MCF 10A (cell line): ENCODE data around the gene TRIM44. TPM values are rescaled to one million over a fixed set of nuclear protein-coding genes. Genes with fewer than 3 reads are reported as not detected.

ENCODE experiments used
- BruUV-seq: library from RNA; stranded (reverse); fragments of 400-500 nt; replicated peaks from 2 replicates; lab custom pipeline; 2021; lab: Mats Ljungman, UMichigan
- CTCF ChIA-PET: fragments of 300-600 bp; sonication (Branson Sonifier 250); formaldehyde crosslinking; extraction: SDS; loops from one replicate; lab custom pipeline; 2021; ENCODE audit warnings: antibody characterized with exemption, inconsistent platforms; lab: Yijun Ruan, JAX
- POLR2A ChIA-PET: fragments of 300-600, 350-650 bp; sonication (Branson Sonifier 250); formaldehyde crosslinking; extraction: SDS; loops from one replicate; lab custom pipeline; 2020; ENCODE audit warnings: antibody characterized with exemption, inconsistent platforms; lab: Yijun Ruan, JAX
- DNase-seq: peaks from one replicate; pipeline ENCODE4 v3.0.0-alpha.2; 2018; ENCODE audit not compliant: unreplicated experiment
- H3K27ac Mint-ChIP-seq: one replicate; pipeline ENCODE4 v1.8.0; 2022; ENCODE audit warnings: mild to moderate bottlenecking, low read depth, mixed read lengths; ENCODE audit not compliant: unreplicated experiment
- H3K27me3 Mint-ChIP-seq: one replicate; pipeline ENCODE4 v1.8.0; 2022; ENCODE audit warnings: mixed read lengths; ENCODE audit not compliant: insufficient read depth, unreplicated experiment
- H3K36me3 Mint-ChIP-seq: one replicate; pipeline ENCODE4 v1.8.0; 2022; ENCODE audit warnings: mild to moderate bottlenecking, moderate library complexity, mixed read lengths; ENCODE audit not compliant: insufficient read depth, unreplicated experiment
- H3K4me1 Mint-ChIP-seq: one replicate; pipeline ENCODE4 v1.8.0; 2022; ENCODE audit warnings: mixed read lengths; ENCODE audit not compliant: insufficient read depth, unreplicated experiment
- H3K4me3 Mint-ChIP-seq: one replicate; pipeline ENCODE4 v1.8.0; 2022; ENCODE audit warnings: mild to moderate bottlenecking, moderate library complexity, mixed read lengths; ENCODE audit not compliant: unreplicated experiment
- H3K9me3 Mint-ChIP-seq: one replicate; pipeline ENCODE4 v1.8.0; 2022; ENCODE audit warnings: mixed read lengths; ENCODE audit not compliant: unreplicated experiment
- intact Hi-C: fragments of 100-400 bp; cut with micrococcal nuclease; formaldehyde crosslinking; loops from 2 replicates; pipeline ENCODE4 v1.14.1; 2022
- total RNA-seq: library from RNA; stranded (reverse); gene quantifications from 2 replicates; pipeline ENCODE4 v1.2.3, GENCODE V29; 2022
- TF ChIP-seq, protein P1 (sequence below): fragments of 200-600 bp; IDR thresholded peaks from one replicate; pipeline ENCODE4 v1.8.0; 2022; ENCODE audit warnings: antibody characterized with exemption, mild to moderate bottlenecking; ENCODE audit not compliant: unreplicated experiment

TRIM44 gene
- total RNA-seq, 1 experiment from 2014 or later: 103 TPM

DNA sequence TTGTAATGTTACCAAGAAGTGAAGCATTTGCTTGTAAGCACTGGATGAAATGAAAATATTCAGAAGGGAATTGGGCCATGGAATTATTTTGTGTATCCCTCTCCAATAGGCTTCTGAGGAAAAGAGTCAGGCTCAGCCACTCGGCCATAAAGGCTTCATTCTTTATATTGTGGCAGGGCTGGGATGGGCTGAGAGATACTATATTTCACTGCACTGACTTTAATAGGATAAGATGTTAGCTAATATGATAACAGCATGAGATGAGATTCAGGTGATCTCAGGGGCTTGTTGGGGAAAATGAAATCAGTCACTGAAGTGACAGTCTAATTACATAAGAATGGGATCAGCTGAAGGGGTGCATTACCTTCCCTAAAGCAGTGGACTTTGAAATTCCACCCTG, 7.3 kb upstream of the TRIM44 start:
- intact Hi-C loops: no loop called here
- TF ChIP-seq, protein P1, sequence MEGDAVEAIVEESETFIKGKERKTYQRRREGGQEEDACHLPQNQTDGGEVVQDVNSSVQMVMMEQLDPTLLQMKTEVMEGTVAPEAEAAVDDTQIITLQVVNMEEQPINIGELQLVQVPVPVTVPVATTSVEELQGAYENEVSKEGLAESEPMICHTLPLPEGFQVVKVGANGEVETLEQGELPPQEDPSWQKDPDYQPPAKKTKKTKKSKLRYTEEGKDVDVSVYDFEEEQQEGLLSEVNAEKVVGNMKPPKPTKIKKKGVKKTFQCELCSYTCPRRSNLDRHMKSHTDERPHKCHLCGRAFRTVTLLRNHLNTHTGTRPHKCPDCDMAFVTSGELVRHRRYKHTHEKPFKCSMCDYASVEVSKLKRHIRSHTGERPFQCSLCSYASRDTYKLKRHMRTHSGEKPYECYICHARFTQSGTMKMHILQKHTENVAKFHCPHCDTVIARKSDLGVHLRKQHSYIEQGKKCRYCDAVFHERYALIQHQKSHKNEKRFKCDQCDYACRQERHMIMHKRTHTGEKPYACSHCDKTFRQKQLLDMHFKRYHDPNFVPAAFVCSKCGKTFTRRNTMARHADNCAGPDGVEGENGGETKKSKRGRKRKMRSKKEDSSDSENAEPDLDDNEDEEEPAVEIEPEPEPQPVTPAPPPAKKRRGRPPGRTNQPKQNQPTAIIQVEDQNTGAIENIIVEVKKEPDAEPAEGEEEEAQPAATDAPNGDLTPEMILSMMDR: no peak
- CTCF ChIA-PET: no interaction called here
- peaks cover 7% of the 10 kb centered on the region for H3K4me1 Mint-ChIP-seq
- H3K27ac Mint-ChIP-seq: no peak overlapping the region
- DNase-seq: no peak
- no peaks in the 10 kb centered on the region for H3K36me3 Mint-ChIP-seq
- H3K4me3 Mint-ChIP-seq: no peak overlapping the region
- no TSS peak for BruUV-seq
- POLR2A ChIA-PET: no interaction called here
- H3K9me3 Mint-ChIP-seq: no peaks in the 10 kb centered on the region
- H3K27me3 Mint-ChIP-seq: no peaks in the 10 kb centered on the region

DNA sequence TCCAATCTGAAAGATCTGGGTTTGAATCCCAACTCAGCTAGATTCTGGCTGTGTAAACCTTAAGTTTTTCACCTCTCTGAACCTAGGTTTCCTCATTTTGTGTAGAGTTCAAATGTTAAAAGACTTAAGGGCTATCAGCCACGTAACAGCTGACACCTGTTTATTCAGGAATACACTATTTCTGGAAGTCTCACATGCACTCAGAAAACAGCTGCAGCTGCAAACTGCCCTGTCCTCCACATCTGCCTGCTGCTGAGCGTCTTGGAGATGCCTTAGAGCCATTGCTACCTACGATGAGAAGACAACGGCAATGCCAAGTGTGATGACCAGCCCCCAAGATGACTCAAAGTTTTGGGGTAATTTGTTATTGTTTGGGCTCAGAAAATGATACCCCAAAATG, 6.7 kb upstream of the TRIM44 start:
- no peak for DNase-seq
- TF ChIP-seq, protein P1: no peak
- H3K4me1 Mint-ChIP-seq: peaks cover 1% of the 10 kb centered on the region
- intact Hi-C loops: no loop called here
- H3K27ac Mint-ChIP-seq: no peak overlapping the region
- no peak overlapping the region for H3K4me3 Mint-ChIP-seq
- H3K36me3 Mint-ChIP-seq: no peaks in the 10 kb centered on the region
- no peaks in the 10 kb centered on the region for H3K9me3 Mint-ChIP-seq
- CTCF ChIA-PET: interaction anchor here (0.6 to 0.7 kb wide), 2 partner anchors 241 to 386 kb away, joined by 3 read pairs; no protein-coding TSS in a partner anchor
- H3K27me3 Mint-ChIP-seq: no peaks in the 10 kb centered on the region
- POLR2A ChIA-PET: no interaction called here
- no TSS peak for BruUV-seq

DNA sequence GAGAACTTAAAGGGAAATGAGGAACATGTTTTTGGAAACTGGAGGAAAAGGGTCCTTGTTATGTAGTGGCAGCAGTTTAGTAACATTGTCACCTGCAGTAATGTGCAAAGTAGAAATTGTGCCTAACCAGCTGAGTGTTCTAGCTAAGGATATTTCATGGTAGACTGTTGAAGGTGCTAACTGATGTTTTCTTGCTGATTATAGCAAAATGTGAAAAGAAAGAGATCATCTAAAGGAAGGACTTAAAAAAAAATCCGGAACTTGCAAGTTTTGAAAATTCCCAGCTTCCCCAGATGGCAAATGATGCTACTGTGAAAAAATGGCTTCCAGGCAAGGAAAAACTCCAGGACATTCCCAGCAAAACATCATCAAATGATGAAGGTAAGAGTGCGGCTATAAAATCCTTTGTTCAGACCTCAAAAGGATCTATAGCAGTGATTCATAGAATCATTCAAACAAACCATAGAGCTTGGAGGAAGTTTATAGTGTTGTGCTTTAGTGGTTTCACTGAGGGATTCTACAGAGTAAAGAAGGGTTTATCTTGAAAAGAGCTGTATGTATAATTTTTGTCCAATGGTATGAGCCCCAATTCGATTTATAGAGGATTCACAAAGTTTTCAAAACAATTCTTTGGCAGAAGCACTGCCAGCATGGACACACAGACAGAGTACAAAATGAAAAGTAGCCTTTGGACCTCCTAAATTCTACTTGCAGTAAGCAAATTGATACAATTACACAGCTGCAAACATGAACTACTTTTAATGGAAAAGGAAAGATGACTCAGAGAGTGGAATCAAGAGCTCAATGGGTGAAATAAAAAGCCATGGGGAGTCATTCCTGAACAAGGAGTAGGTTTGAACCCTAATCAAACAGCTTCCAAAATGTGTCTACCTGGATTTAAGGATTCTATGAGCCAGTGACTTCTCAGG, 4.3 kb upstream of the TRIM44 start:
- H3K4me1 Mint-ChIP-seq: peaks cover 11% of the 10 kb centered on the region
- H3K36me3 Mint-ChIP-seq: peaks cover 5% of the 10 kb centered on the region
- DNase-seq: no peak
- H3K27me3 Mint-ChIP-seq: no peaks in the 10 kb centered on the region
- TF ChIP-seq, protein P1: no peak
- POLR2A ChIA-PET: interaction anchor here (0.6 to 1.1 kb wide), 5 partner anchors 23 to 111 kb away, joined by 3 to 4 read pairs (median 3); no protein-coding TSS in a partner anchor
- intact Hi-C loops: no loop called here
- H3K9me3 Mint-ChIP-seq: peaks cover 5% of the 10 kb centered on the region
- no peak overlapping the region for H3K27ac Mint-ChIP-seq
- no TSS peak for BruUV-seq
- CTCF ChIA-PET: interaction anchor here (0.6 to 1.3 kb wide), 4 partner anchors 35 to 164 kb away, joined by 3 read pairs; no protein-coding TSS in a partner anchor
- H3K4me3 Mint-ChIP-seq: no peak overlapping the region

DNA sequence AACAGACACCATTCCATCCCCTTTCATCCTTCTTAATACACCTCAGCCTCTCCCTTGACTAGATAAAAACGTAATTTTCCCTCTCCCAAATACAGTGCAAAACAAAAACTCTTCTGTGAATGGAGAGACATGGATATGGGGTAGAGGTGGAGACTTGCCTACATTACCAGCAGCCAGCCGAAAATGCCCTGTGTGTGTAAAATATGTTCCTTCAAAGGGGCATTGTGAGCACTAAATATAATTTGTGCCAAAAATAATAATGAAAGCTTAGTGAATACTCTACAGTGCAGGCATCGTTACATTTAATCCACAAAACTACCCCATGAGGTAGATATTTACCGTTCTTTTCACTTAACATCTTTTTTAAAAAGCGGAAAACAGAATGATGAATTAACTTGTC, 1.0 kb upstream of the TRIM44 start:
- Mint-ChIP-seq H3K36me3 (peaks cover 16% of the 10 kb centered on the region), H3K4me3 (peak overlapping the region; percentile 100), H3K27me3 (no peaks in the 10 kb centered on the region), H3K9me3 (peaks cover 20% of the 10 kb centered on the region), H3K4me1 (peaks cover 25% of the 10 kb centered on the region), H3K27ac (peak overlapping the region; percentile 100)
- ChIA-PET CTCF (interaction anchor here (0.6 to 0.7 kb wide), 2 partner anchors 18 to 31 kb away, joined by 3 read pairs; no protein-coding TSS in a partner anchor), POLR2A (interaction anchor here (0.6 to 5.2 kb wide), 13 partner anchors 9 to 272 kb away, joined by 3 to 69 read pairs (median 4); partner anchors contain the start of gene FJX1)
- no peak for DNase-seq
- TF ChIP-seq, protein P1: no peak
- intact Hi-C loops: loop anchor here (5.0 kb wide), 2 partner anchors 136 to 161 kb away; no protein-coding TSS in a partner anchor
- no TSS peak for BruUV-seq
